Measurements from ENCODE around the gene ZNF384.
A peak's percentile ranks its signal among the peaks of the same experiment; 100 is the strongest.

ZNF384 gene

GRCh38 chr12:6650832-6651231 lies 38.3 kb downstream of the ZNF384 start:
- DNase-seq: no peak

- DNase-seq: peak; percentile 87
Observed at GRCh38 chr12:6647083-6647604, 42.0 kb downstream of the ZNF384 start, which contains the start of gene ACRBP. Gene ACRBP (minus strand): TSS chr12:6647432. CDS start chr12:6647366, 66 bp downstream.

- no peak for DNase-seq
Observed at GRCh38 chr12:6646276-6647082, 42.7 kb downstream of the ZNF384 start.

- DNase-seq: no peak
Observed at GRCh38 chr12:6644903-6645302, 44.3 kb downstream of the ZNF384 start.

GRCh38 chr12:6644257-6644596 lies 44.9 kb downstream of the ZNF384 start:
- DNase-seq: peak; percentile 33

- no peak for DNase-seq
Observed at GRCh38 chr12:6643569-6644256, 45.5 kb downstream of the ZNF384 start.

- DNase-seq: no peak
Observed at GRCh38 chr12:6641131-6641530, 48.0 kb downstream of the ZNF384 start.

GRCh38 chr12:6640497-6640896 lies 48.7 kb downstream of the ZNF384 start:
- no peak for DNase-seq

GRCh38 chr12:6639151-6639801 lies 49.9 kb downstream of the ZNF384 start:
- DNase-seq: peak; percentile 75

GRCh38 chr12:6638305-6638704 lies 50.9 kb downstream of the ZNF384 start:
- DNase-seq: peak; percentile 63

GRCh38 chr12:6635856-6636531 lies 53.2 kb downstream of the ZNF384 start, which contains the start of gene LPAR5:
Gene LPAR5 (minus strand): TSS chr12:6635959. CDS start chr12:6621248, 14,711 bp downstream.
- DNase-seq: peak; percentile 90

- peak; percentile 83 for DNase-seq
Observed at GRCh38 chr12:6635375-6635855, 53.8 kb downstream of the ZNF384 start.

GRCh38 chr12:6632026-6632983 lies 56.9 kb downstream of the ZNF384 start:
- DNase-seq: peak; percentile 75

GRCh38 chr12:6631549-6631961 lies 57.6 kb downstream of the ZNF384 start:
- DNase-seq: peak; percentile 80

GRCh38 chr12:6630736-6631135 lies 58.4 kb downstream of the ZNF384 start:
- no peak for DNase-seq

- DNase-seq: peak; percentile 69
Observed at GRCh38 chr12:6627616-6628015, 61.6 kb downstream of the ZNF384 start.

- DNase-seq: peak; percentile 47
Observed at GRCh38 chr12:6626654-6627283, 62.4 kb downstream of the ZNF384 start.

- DNase-seq: no peak
Observed at GRCh38 chr12:6620885-6621274, 68.3 kb downstream of the ZNF384 start.

GRCh38 chr12:6620137-6620884 lies 68.9 kb downstream of the ZNF384 start:
- DNase-seq: peak; percentile 62
